HG03103 (cell line): ENCODE results near the gene FAF1.
"Not testable (repeated sequence)": the region's sequence is repeated elsewhere in the genome, so short reads cannot be mapped to it uniquely, and the experiment has no call there.

Source experiments
- ATAC-seq: cut with Tn5 transposase; IDR thresholded peaks from one replicate; pipeline ENCODE4 v1.9.1; 2021; ENCODE audit warnings: low read depth; ENCODE audit not compliant: unreplicated experiment

Gene FAF1

GRCh38 chr1:50967416-50968157, 7.5 kb upstream of the FAF1 start:
- ATAC-seq = no peak

- no peak for ATAC-seq
Measured at GRCh38 chr1:50966991-50967390, 6.9 kb upstream of the FAF1 start.

- no peak for ATAC-seq
Measured at GRCh38 chr1:50964863-50965262, 4.8 kb upstream of the FAF1 start.

GRCh38 chr1:50959303-50959912, 659 bp downstream of the FAF1 start:
- peak; percentile 13 for ATAC-seq

GRCh38 chr1:50955116-50955515, 5.0 kb downstream of the FAF1 start:
- no peak for ATAC-seq

GRCh38 chr1:50952566-50952965, 7.5 kb downstream of the FAF1 start:
- not testable (repeated sequence) for ATAC-seq

GRCh38 chr1:50950396-50950795, 9.7 kb downstream of the FAF1 start:
- no peak for ATAC-seq

GRCh38 chr1:50949286-50949982, 10.6 kb downstream of the FAF1 start:
- no peak for ATAC-seq

GRCh38 chr1:50942334-50942733, 17.7 kb downstream of the FAF1 start:
- ATAC-seq = no peak

- ATAC-seq = no peak
Measured at GRCh38 chr1:50940291-50940690, 19.8 kb downstream of the FAF1 start.

- ATAC-seq = no peak
Measured at GRCh38 chr1:50936321-50936720, 23.7 kb downstream of the FAF1 start.

GRCh38 chr1:50935276-50935675, 24.8 kb downstream of the FAF1 start:
- not testable (repeated sequence) for ATAC-seq

GRCh38 chr1:50934838-50935237, 25.2 kb downstream of the FAF1 start:
- ATAC-seq = no peak

GRCh38 chr1:50933770-50934169, 26.3 kb downstream of the FAF1 start:
- ATAC-seq = not testable (repeated sequence)

GRCh38 chr1:50932043-50932442, 28.0 kb downstream of the FAF1 start:
- ATAC-seq = not testable (repeated sequence)

- no peak for ATAC-seq
Measured at GRCh38 chr1:50930965-50931737, 28.9 kb downstream of the FAF1 start.

- ATAC-seq = no peak
Measured at GRCh38 chr1:50930193-50930592, 29.9 kb downstream of the FAF1 start.

- ATAC-seq = no peak
Measured at GRCh38 chr1:50929376-50929958, 30.6 kb downstream of the FAF1 start.

GRCh38 chr1:50923564-50923963, 36.5 kb downstream of the FAF1 start:
- ATAC-seq = no peak

- no peak for ATAC-seq
Measured at GRCh38 chr1:50921029-50921428, 39.0 kb downstream of the FAF1 start.

GRCh38 chr1:50920409-50920808, 39.7 kb downstream of the FAF1 start:
- no peak for ATAC-seq
